ENCODE results near the gene GDPGP1. TPM values are rescaled to one million over a fixed set of nuclear protein-coding genes. Genes with fewer than 3 reads are reported as not detected.

GDPGP1 gene
- total and polyA plus RNA-seq, 10 of the 15 experiments (the other 5 are each of a cell fraction or from before 2014, with no cell fraction given): 0.68 to 8.9 (median 3.0) TPM

DNA sequence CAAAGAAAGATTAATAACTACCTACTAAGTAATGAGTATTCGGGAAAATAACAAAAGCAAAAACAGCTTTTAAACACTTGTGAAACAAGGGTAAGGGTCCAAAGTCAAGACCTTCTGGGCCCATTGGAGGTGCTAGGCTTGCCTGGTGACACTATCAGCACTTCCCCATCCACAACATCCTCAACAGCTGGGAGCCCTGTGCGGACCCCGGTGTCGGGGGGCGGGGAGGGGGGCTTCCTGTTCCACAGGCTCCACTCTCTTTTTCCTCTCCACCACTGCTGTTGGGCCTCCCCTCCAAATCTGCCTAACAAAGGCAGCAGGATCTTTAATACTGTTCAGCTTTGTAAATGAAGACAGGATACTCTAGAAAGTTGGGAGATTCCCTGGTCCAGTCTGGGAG, 53.1 kb downstream of the GDPGP1 start:
- Histone ChIP-seq H3K27me3 (replicated peaks in 1 of 2; ENCODE audit: control insufficient read depth in 2 of 2, insufficient read depth in 2 of 2, low read length in 1 of 2) (no peaks in the 10 kb centered on the region), H3K4me3 (no peak overlapping the region), H3K9me3 (replicated peaks; ENCODE audit: control insufficient read depth, insufficient read depth, low read length) (no peaks in the 10 kb centered on the region), H3K36me3 (ENCODE audit: control insufficient read depth in 2 of 2, insufficient read depth in 2 of 2, low read length in 1 of 2) (no peaks in the 10 kb centered on the region), H3K79me2 (ENCODE audit: control insufficient read depth, insufficient read depth, low read length) (no peaks in the 10 kb centered on the region), H2AFZ (ENCODE audit: control insufficient read depth, low read depth, low read length) (no peak overlapping the region), H3K4me1 (ENCODE audit: control insufficient read depth, insufficient read depth, low read length) (no peaks in the 10 kb centered on the region), H3K9ac (ENCODE audit: control insufficient read depth, insufficient read depth, low read length) (no peak overlapping the region), H3K4me2 (ENCODE audit: control insufficient read depth, insufficient read depth) (no peak overlapping the region), H3K27ac (ENCODE audit: control insufficient read depth, insufficient read depth) (no peak overlapping the region), H4K20me1 (ENCODE audit: control insufficient read depth, insufficient read depth) (no peaks in the 10 kb centered on the region)
- RAD21 ChIA-PET (ENCODE audit: unreplicated experiment): interaction anchor here (0.8 to 2.4 kb wide), 8 partner anchors 19 to 412 kb away, joined by 3 to 11 read pairs (median 4); no protein-coding TSS in a partner anchor
- intact Hi-C loops (cut with micrococcal nuclease; ENCODE audit: unreplicated experiment): loop anchor here (5.0 kb wide), 2 partner anchors 55 to 145 kb away; partner anchors contain the start of genes CIB1 and GDPGP1
- 18% methylated on average over 5 of the region's 5 CpGs for WGBS (ENCODE audit: insufficient coverage, insufficient replicate concordance, low lambda C conversion rate, missing lambda C conversion rate)
- SMC1A ChIA-PET (ENCODE audit: uncharacterized antibody, unreplicated experiment): interaction anchor here (0.6 to 2.9 kb wide), 12 partner anchors 14 to 188 kb away, joined by 3 to 18 read pairs (median 3); no protein-coding TSS in a partner anchor
- DNase-seq (ENCODE audit: low read depth, low spot score) (no peak), ATAC-seq (no peak), FAIRE-seq (no peak)
- TF ChIP-seq CEBPB (IDR thresholded peaks at IDR 0.05; ENCODE audit: borderline replicate concordance in 1 of 2, low read depth in 2 of 2, low read length in 2 of 2) (no peak), CBX5 (IDR thresholded peaks at IDR 0.05; ENCODE audit: low read depth) (no peak), EZH2 (IDR thresholded peaks at IDR 0.05; ENCODE audit: borderline replicate concordance, control insufficient read depth, low read depth, low read length) (no peak), SMC3 (IDR thresholded peaks at IDR 0.05; ENCODE audit: borderline replicate concordance, low read length) (no peak), SRF (IDR thresholded peaks at IDR 0.05; ENCODE audit: low read depth in 2 of 2, low read length in 2 of 2) (no peak), SUZ12 (IDR thresholded peaks at IDR 0.05; ENCODE audit: unreplicated experiment) (no peak), KDM1A (IDR thresholded peaks at IDR 0.05; ENCODE audit: borderline replicate concordance) (no peak), GABPA (IDR thresholded peaks at IDR 0.05; ENCODE audit: low read depth) (no peak), IKZF1 (conservative IDR thresholded peaks at IDR 0.05) (no peak), CBX3 (IDR thresholded peaks at IDR 0.05; ENCODE audit: borderline replicate concordance, low read depth) (no peak), BCL11A (IDR thresholded peaks at IDR 0.05; ENCODE audit: low read depth, low read length) (no peak)
- TF ChIP-seq, protein P1, sequence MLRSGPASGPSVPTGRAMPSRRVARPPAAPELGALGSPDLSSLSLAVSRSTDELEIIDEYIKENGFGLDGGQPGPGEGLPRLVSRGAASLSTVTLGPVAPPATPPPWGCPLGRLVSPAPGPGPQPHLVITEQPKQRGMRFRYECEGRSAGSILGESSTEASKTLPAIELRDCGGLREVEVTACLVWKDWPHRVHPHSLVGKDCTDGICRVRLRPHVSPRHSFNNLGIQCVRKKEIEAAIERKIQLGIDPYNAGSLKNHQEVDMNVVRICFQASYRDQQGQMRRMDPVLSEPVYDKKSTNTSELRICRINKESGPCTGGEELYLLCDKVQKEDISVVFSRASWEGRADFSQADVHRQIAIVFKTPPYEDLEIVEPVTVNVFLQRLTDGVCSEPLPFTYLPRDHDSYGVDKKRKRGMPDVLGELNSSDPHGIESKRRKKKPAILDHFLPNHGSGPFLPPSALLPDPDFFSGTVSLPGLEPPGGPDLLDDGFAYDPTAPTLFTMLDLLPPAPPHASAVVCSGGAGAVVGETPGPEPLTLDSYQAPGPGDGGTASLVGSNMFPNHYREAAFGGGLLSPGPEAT (IDR thresholded peaks at IDR 0.05; ENCODE audit: low read depth): no peak
- TF ChIP-seq, protein P2, sequence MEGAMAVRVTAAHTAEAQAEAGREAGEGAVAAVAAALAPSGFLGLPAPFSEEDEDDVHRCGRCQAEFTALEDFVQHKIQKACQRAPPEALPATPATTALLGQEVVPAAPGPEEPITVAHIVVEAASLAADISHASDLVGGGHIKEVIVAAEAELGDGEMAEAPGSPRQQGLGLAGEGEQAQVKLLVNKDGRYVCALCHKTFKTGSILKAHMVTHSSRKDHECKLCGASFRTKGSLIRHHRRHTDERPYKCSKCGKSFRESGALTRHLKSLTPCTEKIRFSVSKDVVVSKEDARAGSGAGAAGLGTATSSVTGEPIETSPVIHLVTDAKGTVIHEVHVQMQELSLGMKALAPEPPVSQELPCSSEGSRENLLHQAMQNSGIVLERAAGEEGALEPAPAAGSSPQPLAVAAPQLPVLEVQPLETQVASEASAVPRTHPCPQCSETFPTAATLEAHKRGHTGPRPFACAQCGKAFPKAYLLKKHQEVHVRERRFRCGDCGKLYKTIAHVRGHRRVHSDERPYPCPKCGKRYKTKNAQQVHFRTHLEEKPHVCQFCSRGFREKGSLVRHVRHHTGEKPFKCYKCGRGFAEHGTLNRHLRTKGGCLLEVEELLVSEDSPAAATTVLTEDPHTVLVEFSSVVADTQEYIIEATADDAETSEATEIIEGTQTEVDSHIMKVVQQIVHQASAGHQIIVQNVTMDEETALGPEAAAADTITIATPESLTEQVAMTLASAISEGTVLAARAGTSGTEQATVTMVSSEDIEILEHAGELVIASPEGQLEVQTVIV (IDR thresholded peaks at IDR 0.05; ENCODE audit: borderline replicate concordance, partially characterized antibody): no peak
- POLR2A ChIA-PET: interaction anchor here (0.7 to 1.1 kb wide), 4 partner anchors 17 to 399 kb away, joined by 3 to 4 read pairs (median 3); partner anchors contain the start of gene CIB1
- in situ Hi-C loops (cut with MboI): loop anchor here (5.0 kb wide), 1 partner anchor 125 kb away; no protein-coding TSS in a partner anchor
- CTCF ChIA-PET: interaction anchor here (0.5 to 5.3 kb wide), 31 partner anchors 9 to 646 kb away, joined by 3 to 27 read pairs (median 4); partner anchors contain the start of genes CIB1, GDPGP1 and NGRN
- BruUV-seq (replicated peaks): no TSS peak
